HCT116 (cell line): ENCODE measurements around the gene SNAP91. TPM values are rescaled to one million over a fixed set of nuclear protein-coding genes. Genes with fewer than 3 reads are reported as not detected.

Source experiments
- ATAC-seq: fragments of 200-7000 bp; cut with Tn5 transposase; 2 replicates; pipeline ENCODE4 v1.9.1; 2020; ENCODE audit warnings: mild to moderate bottlenecking, moderate library complexity
- BruUV-seq: library from RNA; stranded (reverse); fragments of 400-500 nt; replicated peaks from 2 replicates; lab custom pipeline; 2021; lab: Mats Ljungman, UMichigan
- CTCF ChIA-PET: fragments of 300-600 bp; sonication (Branson Sonifier 250); formaldehyde crosslinking; loops from one replicate; lab custom pipeline; 2021; ENCODE audit warnings: antibody characterized with exemption; lab: Charles Lee
- POLR2A ChIA-PET: fragments of 300-600, 350-600 bp; sonication (Branson Sonifier 250); formaldehyde crosslinking; loops from one replicate; lab custom pipeline; 2021; ENCODE audit warnings: antibody characterized with exemption; lab: Charles Lee
- RAD21 ChIA-PET, 2 experiments: fragments of 300-600 bp; sonication (Branson Sonifier 250); formaldehyde crosslinking; loops; one replicate each; lab custom pipeline; 2023; ENCODE audit warnings: low total read pairs in 2 of 2; ENCODE audit not compliant: uncharacterized antibody in 2 of 2, unreplicated experiment in 2 of 2, low non-redundant PET in 1 of 2; lab: Charles Lee
- DNase-seq: peaks from one replicate; pipeline ENCODE4 v3.0.0-alpha.2; 2010; ENCODE audit warnings: low read depth, low spot score
- H2AFZ ChIP-seq: fragments of 200-600 bp; shearing (Covaris generic), sonication (generic); 2 replicates; pipeline ENCODE4 v1.6.1; 2017; ENCODE audit warnings: low read depth, mixed run types, mixed read lengths, antibody characterized with exemption, low read length; ENCODE audit not compliant: poor library complexity, severe bottlenecking
- H3K27ac ChIP-seq: 2 replicates; pipeline ENCODE4 v1.5.1; 2012; ENCODE audit warnings: low read depth, low read length
- H3K27me3 ChIP-seq: fragments of 200-600 bp; sonication (generic); 2 replicates; pipeline ENCODE4 v1.6.1; 2016; ENCODE audit warnings: mixed run types, low read length, mixed read lengths; ENCODE audit not compliant: insufficient read depth
- H3K36me3 ChIP-seq, 2 experiments: fragments of 200-500 bp in 1 of 2; fragments of 200-600 bp in 1 of 2; sonication (Bioruptor generic) in 1 of 2; sonication (generic) in 1 of 2; 2 replicates each; pipeline versions ENCODE4 v1.5.1 to v1.6.1; 2014 to 2016; ENCODE audit warnings: low read length in 2 of 2, inconsistent platforms in 1 of 2, mixed read lengths in 1 of 2, mixed run types in 1 of 2; ENCODE audit not compliant: insufficient read depth in 2 of 2, control insufficient read depth in 1 of 2
- H3K4me1 ChIP-seq, 2 experiments: fragments of 200-600 bp in 1 of 2; sonication (generic) in 1 of 2; 2 replicates each; pipeline versions ENCODE4 v1.5.1 to v1.6.1; 2012 to 2017; ENCODE audit warnings: low read length in 2 of 2, inconsistent platforms in 1 of 2, mild to moderate bottlenecking in 1 of 2, mixed read lengths in 1 of 2, mixed run types in 1 of 2, moderate library complexity in 1 of 2; ENCODE audit not compliant: insufficient read depth in 2 of 2, control insufficient read depth in 1 of 2
- H3K4me2 ChIP-seq: fragments of 200-600 bp; sonication (generic); 2 replicates; pipeline ENCODE4 v1.6.1; 2017; ENCODE audit warnings: mixed run types, low read length, mixed read lengths
- H3K4me3 ChIP-seq, 2 experiments: fragments of 200-600 bp in 1 of 2; sonication (generic) in 1 of 2; replicated peaks in 1 of 2; 2 replicates each; pipeline ENCODE4 v1.5.1; 2011 to 2016; ENCODE audit warnings: low read length in 2 of 2, control low read depth in 1 of 2, low read depth in 1 of 2, mild to moderate bottlenecking in 1 of 2, mixed read lengths in 1 of 2, mixed run types in 1 of 2
- H3K79me2 ChIP-seq: fragments of 200-600 bp; sonication (generic); 2 replicates; pipeline ENCODE4 v1.6.1; 2017; ENCODE audit warnings: mild to moderate bottlenecking, mixed run types, low read length, moderate library complexity, mixed read lengths; ENCODE audit not compliant: insufficient read depth
- H3K9ac ChIP-seq: fragments of 200-600 bp; sonication (generic); 2 replicates; pipeline ENCODE4 v1.6.1; 2016; ENCODE audit warnings: low read length, mixed read lengths
- H3K9me2 ChIP-seq: fragments of 200-600 bp; sonication (generic), shearing (Covaris generic); 2 replicates; pipeline ENCODE4 v1.6.1; 2017; ENCODE audit warnings: mixed run types, mild to moderate bottlenecking, moderate library complexity; ENCODE audit not compliant: insufficient read depth
- H3K9me3 ChIP-seq, 2 experiments: fragments of 200-500 bp in 1 of 2; fragments of 200-600 bp in 1 of 2; sonication (Bioruptor generic) in 1 of 2; sonication (generic) in 1 of 2; 2 replicates each; pipeline ENCODE4 v1.6.1; 2014 to 2017; ENCODE audit warnings: low read length in 2 of 2, mixed read lengths in 2 of 2, inconsistent platforms in 1 of 2, low read depth in 1 of 2, mild to moderate bottlenecking in 1 of 2, mixed run types in 1 of 2, moderate library complexity in 1 of 2; ENCODE audit not compliant: control insufficient read depth in 1 of 2, insufficient read depth in 1 of 2
- H4K20me1 ChIP-seq: fragments of 200-600 bp; sonication (generic), shearing (Covaris generic); 2 replicates; pipeline ENCODE4 v1.6.1; 2017; ENCODE audit warnings: mixed run types, mild to moderate bottlenecking, moderate library complexity; ENCODE audit not compliant: insufficient read depth
- CBX3 ChIP-seq: IDR thresholded peaks from 2 replicates; pipeline ENCODE4 v1.6.1; 2012; ENCODE audit warnings: low read depth
- CEBPB ChIP-seq: IDR thresholded peaks from 2 replicates; pipeline ENCODE4 v1.6.1; 2012; ENCODE audit warnings: low read depth
- EGR1 ChIP-seq: IDR thresholded peaks from 2 replicates; pipeline ENCODE4 v1.6.1; 2012; ENCODE audit warnings: low read depth
- ELF1 ChIP-seq: IDR thresholded peaks from 2 replicates; pipeline ENCODE4 v1.6.1; 2012; ENCODE audit warnings: low read depth, borderline replicate concordance
- JUND ChIP-seq: IDR thresholded peaks from 2 replicates; pipeline ENCODE4 v1.6.1; 2012
- POLR2A ChIP-seq: IDR thresholded peaks from 2 replicates; pipeline ENCODE4 v1.7.0; 2011; ENCODE audit warnings: borderline replicate concordance; ENCODE audit not compliant: insufficient read depth, insufficient read length; ENCODE audit errors: extremely low read depth
- POLR2AphosphoS5 ChIP-seq: IDR thresholded peaks from 2 replicates; pipeline ENCODE4 v1.6.1; 2011; ENCODE audit warnings: mild to moderate bottlenecking, low read depth, low read length, moderate library complexity
- RAD21 ChIP-seq: IDR thresholded peaks from 2 replicates; pipeline ENCODE4 v1.6.1; 2012; ENCODE audit warnings: low read depth, mild to moderate bottlenecking
- SIN3A ChIP-seq: IDR thresholded peaks from 2 replicates; pipeline ENCODE4 v1.6.1; 2012; ENCODE audit warnings: low read depth
- SP1 ChIP-seq: IDR thresholded peaks from 2 replicates; pipeline ENCODE4 v1.6.1; 2012; ENCODE audit warnings: low read depth
- SRF ChIP-seq: IDR thresholded peaks from 2 replicates; pipeline ENCODE4 v1.6.1; 2012; ENCODE audit warnings: low read depth
- TCF7L2 ChIP-seq: IDR thresholded peaks from 2 replicates; pipeline ENCODE4 v1.7.0; 2011; ENCODE audit warnings: borderline replicate concordance, inconsistent platforms; ENCODE audit not compliant: insufficient read depth, insufficient read length; ENCODE audit errors: extremely low read depth
- YY1 ChIP-seq: IDR thresholded peaks from 2 replicates; pipeline ENCODE4 v1.6.1; 2011; ENCODE audit warnings: low read length, low read depth, moderate library complexity, mild to moderate bottlenecking; ENCODE audit not compliant: insufficient replicate concordance; ENCODE audit errors: extremely low read depth
- ZFX ChIP-seq: fragments of 450-650 bp; IDR thresholded peaks from 2 replicates; pipeline ENCODE4 v1.6.1; 2017
- ZNF274 ChIP-seq: fragments of 200-500 bp; sonication (Bioruptor generic); IDR thresholded peaks from 2 replicates; pipeline ENCODE4 v1.6.1; 2014; ENCODE audit warnings: mild to moderate bottlenecking, low read depth, low read length, inconsistent platforms
- intact Hi-C: fragments of 100-400 bp; cut with micrococcal nuclease; formaldehyde crosslinking; loops from 2 replicates; pipeline ENCODE4 v1.10.0; 2022
- total RNA-seq: library from RNA; stranded (reverse); gene quantifications from one replicate; pipeline ENCODE4 v1.2.1, GENCODE V29; 2021; ENCODE audit not compliant: unreplicated experiment
- TF ChIP-seq, protein P1 (sequence below): IDR thresholded peaks from 2 replicates; pipeline ENCODE4 v1.6.1; 2012
- TF ChIP-seq, protein P2 (sequence below): IDR thresholded peaks from 2 replicates; pipeline ENCODE4 v1.6.1; 2012
- TF ChIP-seq, protein P3 (sequence below): IDR thresholded peaks from 2 replicates; pipeline ENCODE4 v1.6.1; 2012; ENCODE audit warnings: low read depth
- TF ChIP-seq, protein P4 (sequence below), 3 experiments: fragments of 200-600 bp in 1 of 3; sonication (generic) in 1 of 3; IDR thresholded peaks in 2 of 3; conservative IDR thresholded peaks in 1 of 3; 2 replicates each; pipeline ENCODE4 v1.5.1; 2012 to 2017; ENCODE audit warnings: low read depth in 2 of 3, low read length in 2 of 3, antibody characterized with exemption in 1 of 3, borderline replicate concordance in 1 of 3, control low read depth in 1 of 3, mild to moderate bottlenecking in 1 of 3, mixed read lengths in 1 of 3, mixed run types in 1 of 3, moderate library complexity in 1 of 3; ENCODE audit not compliant: insufficient read depth in 1 of 3

The SNAP91 gene
- total RNA-seq, 1 experiment from 2014 or later = not detected

GRCh38 chr6:83578057-83578456 is 130.8 kb downstream of the SNAP91 start:
- BruUV-seq = no TSS peak

More at GRCh38 chr6:83578057-83578456, 130.8 kb downstream of the SNAP91 start:
- no peak overlapping the region for H3K9ac ChIP-seq
- H3K27ac ChIP-seq = no peak overlapping the region
- no peaks in the 10 kb centered on the region for H3K36me3 ChIP-seq
- no peak for TF ChIP-seq SRF
- no peak for TF ChIP-seq POLR2A
- TF ChIP-seq YY1 = no peak
- no peak for TF ChIP-seq POLR2AphosphoS5
- TF ChIP-seq, protein P1, sequence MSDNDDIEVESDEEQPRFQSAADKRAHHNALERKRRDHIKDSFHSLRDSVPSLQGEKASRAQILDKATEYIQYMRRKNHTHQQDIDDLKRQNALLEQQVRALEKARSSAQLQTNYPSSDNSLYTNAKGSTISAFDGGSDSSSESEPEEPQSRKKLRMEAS = no peak
- TF ChIP-seq SIN3A = no peak
- no peak for TF ChIP-seq EGR1
- no peak for TF ChIP-seq SP1
- TF ChIP-seq CEBPB = no peak
- no peak for TF ChIP-seq ZNF274
- TF ChIP-seq, protein P2, sequence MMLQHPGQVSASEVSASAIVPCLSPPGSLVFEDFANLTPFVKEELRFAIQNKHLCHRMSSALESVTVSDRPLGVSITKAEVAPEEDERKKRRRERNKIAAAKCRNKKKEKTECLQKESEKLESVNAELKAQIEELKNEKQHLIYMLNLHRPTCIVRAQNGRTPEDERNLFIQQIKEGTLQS = no peak
- no peak for TF ChIP-seq JUND
- no peak for TF ChIP-seq ZFX
- no peak for TF ChIP-seq RAD21
- no peak for TF ChIP-seq ELF1
- no peak for TF ChIP-seq TCF7L2
- TF ChIP-seq, protein P3, sequence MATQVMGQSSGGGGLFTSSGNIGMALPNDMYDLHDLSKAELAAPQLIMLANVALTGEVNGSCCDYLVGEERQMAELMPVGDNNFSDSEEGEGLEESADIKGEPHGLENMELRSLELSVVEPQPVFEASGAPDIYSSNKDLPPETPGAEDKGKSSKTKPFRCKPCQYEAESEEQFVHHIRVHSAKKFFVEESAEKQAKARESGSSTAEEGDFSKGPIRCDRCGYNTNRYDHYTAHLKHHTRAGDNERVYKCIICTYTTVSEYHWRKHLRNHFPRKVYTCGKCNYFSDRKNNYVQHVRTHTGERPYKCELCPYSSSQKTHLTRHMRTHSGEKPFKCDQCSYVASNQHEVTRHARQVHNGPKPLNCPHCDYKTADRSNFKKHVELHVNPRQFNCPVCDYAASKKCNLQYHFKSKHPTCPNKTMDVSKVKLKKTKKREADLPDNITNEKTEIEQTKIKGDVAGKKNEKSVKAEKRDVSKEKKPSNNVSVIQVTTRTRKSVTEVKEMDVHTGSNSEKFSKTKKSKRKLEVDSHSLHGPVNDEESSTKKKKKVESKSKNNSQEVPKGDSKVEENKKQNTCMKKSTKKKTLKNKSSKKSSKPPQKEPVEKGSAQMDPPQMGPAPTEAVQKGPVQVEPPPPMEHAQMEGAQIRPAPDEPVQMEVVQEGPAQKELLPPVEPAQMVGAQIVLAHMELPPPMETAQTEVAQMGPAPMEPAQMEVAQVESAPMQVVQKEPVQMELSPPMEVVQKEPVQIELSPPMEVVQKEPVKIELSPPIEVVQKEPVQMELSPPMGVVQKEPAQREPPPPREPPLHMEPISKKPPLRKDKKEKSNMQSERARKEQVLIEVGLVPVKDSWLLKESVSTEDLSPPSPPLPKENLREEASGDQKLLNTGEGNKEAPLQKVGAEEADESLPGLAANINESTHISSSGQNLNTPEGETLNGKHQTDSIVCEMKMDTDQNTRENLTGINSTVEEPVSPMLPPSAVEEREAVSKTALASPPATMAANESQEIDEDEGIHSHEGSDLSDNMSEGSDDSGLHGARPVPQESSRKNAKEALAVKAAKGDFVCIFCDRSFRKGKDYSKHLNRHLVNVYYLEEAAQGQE = no peak
- TF ChIP-seq, protein P4, sequence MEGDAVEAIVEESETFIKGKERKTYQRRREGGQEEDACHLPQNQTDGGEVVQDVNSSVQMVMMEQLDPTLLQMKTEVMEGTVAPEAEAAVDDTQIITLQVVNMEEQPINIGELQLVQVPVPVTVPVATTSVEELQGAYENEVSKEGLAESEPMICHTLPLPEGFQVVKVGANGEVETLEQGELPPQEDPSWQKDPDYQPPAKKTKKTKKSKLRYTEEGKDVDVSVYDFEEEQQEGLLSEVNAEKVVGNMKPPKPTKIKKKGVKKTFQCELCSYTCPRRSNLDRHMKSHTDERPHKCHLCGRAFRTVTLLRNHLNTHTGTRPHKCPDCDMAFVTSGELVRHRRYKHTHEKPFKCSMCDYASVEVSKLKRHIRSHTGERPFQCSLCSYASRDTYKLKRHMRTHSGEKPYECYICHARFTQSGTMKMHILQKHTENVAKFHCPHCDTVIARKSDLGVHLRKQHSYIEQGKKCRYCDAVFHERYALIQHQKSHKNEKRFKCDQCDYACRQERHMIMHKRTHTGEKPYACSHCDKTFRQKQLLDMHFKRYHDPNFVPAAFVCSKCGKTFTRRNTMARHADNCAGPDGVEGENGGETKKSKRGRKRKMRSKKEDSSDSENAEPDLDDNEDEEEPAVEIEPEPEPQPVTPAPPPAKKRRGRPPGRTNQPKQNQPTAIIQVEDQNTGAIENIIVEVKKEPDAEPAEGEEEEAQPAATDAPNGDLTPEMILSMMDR (IDR thresholded peaks at IDR 0.05 in 2 of 3, conservative IDR thresholded peaks at IDR 0.05 in 1 of 3; ENCODE audit: borderline replicate concordance in 1 of 3, insufficient read depth in 1 of 3, low read depth in 2 of 3, low read length in 2 of 3) = no peak
- no peak for TF ChIP-seq CBX3
- TF ChIP-seq, all 23 proteins: peak for 0
- Histone ChIP-seq H3K4me3 (no peak overlapping the region), H2AFZ (peak overlapping the region; percentile 55), H3K9me2 (no peaks in the 10 kb centered on the region), H3K4me1 (no peaks in the 10 kb centered on the region), H3K9me3 (no peaks in the 10 kb centered on the region), H3K4me2 (no peak overlapping the region), H4K20me1 (no peaks in the 10 kb centered on the region), H3K27me3 (no peaks in the 10 kb centered on the region; the same call in 1 of the 2 replicates), H3K79me2 (no peaks in the 10 kb centered on the region)
- intact Hi-C loops = no loop called here
- ATAC-seq (no peak), DNase-seq (no peak)
- RAD21 ChIA-PET = no interaction called here
- POLR2A ChIA-PET = no interaction called here
- CTCF ChIA-PET = interaction anchor here (1.3 kb wide), 1 partner anchor 42 kb away, joined by 3 read pairs; no protein-coding TSS in a partner anchor
